ENCODE data around the gene NLRP14.

Gene NLRP14, protein sequence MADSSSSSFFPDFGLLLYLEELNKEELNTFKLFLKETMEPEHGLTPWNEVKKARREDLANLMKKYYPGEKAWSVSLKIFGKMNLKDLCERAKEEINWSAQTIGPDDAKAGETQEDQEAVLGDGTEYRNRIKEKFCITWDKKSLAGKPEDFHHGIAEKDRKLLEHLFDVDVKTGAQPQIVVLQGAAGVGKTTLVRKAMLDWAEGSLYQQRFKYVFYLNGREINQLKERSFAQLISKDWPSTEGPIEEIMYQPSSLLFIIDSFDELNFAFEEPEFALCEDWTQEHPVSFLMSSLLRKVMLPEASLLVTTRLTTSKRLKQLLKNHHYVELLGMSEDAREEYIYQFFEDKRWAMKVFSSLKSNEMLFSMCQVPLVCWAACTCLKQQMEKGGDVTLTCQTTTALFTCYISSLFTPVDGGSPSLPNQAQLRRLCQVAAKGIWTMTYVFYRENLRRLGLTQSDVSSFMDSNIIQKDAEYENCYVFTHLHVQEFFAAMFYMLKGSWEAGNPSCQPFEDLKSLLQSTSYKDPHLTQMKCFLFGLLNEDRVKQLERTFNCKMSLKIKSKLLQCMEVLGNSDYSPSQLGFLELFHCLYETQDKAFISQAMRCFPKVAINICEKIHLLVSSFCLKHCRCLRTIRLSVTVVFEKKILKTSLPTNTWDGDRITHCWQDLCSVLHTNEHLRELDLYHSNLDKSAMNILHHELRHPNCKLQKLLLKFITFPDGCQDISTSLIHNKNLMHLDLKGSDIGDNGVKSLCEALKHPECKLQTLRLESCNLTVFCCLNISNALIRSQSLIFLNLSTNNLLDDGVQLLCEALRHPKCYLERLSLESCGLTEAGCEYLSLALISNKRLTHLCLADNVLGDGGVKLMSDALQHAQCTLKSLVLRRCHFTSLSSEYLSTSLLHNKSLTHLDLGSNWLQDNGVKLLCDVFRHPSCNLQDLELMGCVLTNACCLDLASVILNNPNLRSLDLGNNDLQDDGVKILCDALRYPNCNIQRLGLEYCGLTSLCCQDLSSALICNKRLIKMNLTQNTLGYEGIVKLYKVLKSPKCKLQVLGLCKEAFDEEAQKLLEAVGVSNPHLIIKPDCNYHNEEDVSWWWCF

DNA sequence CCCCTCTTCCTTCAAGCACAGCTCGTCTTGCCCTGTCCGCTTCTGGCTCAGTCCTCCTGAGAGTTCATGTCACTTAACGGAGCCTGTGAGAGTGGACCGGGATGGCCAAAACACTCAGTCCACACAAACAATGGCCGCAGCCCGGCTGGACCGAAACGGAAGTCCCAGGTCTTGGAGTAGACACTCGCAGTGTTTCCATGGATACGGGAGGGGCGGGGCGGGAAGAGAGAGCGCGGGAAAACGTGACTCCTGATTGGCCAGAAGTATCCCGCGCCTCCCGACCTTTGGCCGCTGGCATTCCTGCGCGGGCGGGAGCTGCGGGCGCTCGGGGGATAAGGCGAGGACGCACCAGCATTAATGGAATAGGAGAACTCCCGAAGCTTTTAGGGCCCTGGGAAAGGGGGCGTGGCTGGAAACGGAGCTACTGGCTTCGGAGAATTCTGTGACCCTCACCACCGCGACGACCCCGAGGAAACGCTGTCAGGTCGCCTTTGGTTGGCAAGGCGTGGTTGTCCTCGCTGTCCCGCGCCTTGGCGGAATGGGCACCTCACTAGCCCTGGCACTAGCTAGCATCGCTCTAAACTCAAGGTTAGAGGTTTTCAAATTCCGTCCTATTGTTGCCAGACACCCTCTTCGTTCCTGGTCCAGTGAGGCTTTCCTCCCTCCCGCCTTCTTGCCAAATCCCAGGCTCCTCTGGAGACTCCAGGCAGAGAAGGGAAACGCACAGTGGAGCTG lies at the start of gene NLRP14, which contains the start of gene ZNF214:
Gene NLRP14, plus strand, starts transcription at position 297 of the 735 bp plus-strand sequence. CDS start 18,108 bp downstream, outside the sequence.
Gene ZNF214, minus strand, starts transcription at position 164 of the 735 bp plus-strand sequence. CDS start 17,511 bp downstream, outside the sequence.
- DNase-seq = no peak

DNA sequence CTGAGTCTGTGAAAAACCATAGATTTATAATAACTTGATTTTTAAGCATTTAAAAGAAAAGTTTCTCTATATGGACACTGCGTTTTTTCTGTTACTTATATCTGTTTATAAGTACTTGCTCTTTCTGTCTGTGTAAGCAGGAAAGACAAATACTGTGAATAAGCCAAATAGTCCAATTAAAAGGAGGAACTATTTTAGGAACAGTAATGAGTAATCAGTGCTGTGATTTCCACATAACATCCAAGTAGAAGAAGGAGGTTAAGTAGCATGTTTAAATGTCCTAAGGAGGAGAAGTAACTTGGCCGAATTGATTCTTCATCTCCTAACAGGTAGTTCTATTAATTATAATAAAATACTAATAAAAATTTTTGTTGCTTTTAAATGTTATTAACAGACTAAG lies 40.9 kb upstream of the NLRP14 start:
- DNase-seq = no peak

DNA sequence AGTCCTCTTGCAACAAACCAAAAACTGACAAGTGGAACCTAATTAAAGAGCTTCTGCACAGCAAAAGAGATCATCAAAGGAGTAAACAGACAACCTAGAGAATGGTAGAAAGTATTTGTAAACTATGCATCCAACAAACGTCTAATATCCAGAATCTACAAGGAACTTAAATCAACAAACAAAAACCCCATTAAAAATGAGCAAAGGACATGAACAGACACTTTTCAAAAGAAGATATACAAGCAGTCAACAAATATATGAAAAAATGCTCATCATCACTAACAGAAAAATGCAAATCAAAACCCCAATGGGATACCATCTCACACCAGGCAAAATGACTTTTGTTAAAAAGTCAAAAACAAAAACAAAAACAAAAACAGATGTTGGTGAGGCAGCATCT lies 33.8 kb upstream of the NLRP14 start:
- DNase-seq = no peak

GRCh38 chr11:6988506-6988905 lies 31.8 kb upstream of the NLRP14 start:
- no peak for DNase-seq

GRCh38 chr11:6991227-6991626 lies 29.1 kb upstream of the NLRP14 start:
- no peak for DNase-seq

DNA sequence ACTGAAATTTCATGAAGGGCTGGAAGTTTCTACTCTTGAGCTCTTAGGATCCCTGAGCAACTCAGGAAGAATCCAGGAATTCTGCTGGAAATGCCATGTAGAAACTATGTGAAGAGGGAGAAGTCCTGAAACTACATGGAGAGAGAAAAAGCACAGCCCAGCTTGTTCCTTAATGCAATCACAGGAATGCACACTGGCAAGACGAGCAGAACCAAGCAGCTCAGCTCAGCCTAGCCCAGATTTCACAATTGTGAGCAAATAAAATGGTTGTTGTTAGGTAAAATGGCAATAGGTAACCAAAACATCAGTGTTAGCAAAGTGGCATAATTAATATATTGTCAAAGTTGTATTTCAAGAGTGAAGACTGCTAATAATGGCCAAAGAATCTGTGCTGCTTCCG lies 28.3 kb upstream of the NLRP14 start:
- no peak for DNase-seq

DNA sequence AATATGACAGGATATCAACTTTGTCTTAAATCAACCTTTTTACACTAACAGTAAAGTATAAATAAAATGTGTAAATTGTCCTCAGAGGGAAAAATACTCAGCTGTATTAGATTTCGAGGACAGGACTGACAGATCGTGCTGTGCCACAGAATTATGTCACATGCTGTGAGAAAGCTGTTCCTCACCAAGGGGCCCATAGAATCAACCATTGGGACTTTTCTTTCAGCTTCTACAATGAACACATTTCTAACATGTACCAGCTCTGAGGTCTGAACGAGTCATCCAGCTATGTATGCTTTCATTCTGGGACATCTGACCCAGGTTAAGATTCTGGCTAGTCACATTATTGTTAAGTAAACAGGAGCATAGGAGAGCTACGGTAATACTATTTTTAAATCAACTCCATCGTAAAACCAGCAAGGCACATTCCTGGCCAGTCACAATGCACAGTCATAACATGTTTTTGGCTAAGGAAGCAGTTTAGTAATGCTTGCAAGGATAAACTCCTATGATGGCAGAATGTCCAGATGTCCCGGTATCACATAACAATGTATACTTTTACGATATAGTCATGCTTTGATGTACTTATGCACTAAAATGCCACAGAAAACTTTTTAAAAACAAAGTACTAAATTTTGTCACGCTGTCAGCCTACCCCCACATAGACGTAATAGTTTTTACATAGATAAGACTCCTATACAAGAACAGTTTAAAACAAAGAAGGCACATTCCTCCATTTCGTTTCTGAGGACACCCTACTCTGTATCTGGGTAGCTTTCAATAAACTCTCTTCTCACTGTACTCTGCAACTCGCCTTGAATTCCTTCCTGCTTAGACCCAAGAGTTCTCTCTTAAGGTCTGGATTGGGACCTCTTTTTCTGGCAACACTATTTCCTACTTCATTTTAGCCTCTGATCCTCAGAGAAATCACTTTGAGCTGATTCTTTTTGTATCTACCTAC lies 27.5 kb upstream of the NLRP14 start:
- DNase-seq = no peak

DNA sequence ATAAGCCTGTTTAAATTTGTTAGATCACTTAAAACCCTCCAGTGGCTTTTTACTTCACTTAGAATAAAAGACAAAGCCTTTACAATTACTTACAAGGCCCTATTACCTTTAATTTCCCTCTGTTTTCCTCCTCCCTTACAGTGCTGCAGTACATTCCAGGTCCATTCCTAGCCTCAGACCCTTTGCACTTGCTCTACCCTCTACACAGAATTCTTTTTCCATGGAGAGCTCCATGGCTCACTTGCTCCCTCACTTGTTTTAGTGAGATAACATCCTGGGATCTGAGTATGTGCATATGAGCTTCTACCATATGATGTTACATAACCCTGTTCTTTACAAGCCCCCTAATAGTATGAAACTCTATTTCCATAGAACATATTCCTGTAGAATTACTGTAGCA lies 24.6 kb upstream of the NLRP14 start:
- no peak for DNase-seq

- DNase-seq = no peak
These were observed 15.8 kb upstream of the NLRP14 start for GRCh38 chr11:7004482-7004881.

DNA sequence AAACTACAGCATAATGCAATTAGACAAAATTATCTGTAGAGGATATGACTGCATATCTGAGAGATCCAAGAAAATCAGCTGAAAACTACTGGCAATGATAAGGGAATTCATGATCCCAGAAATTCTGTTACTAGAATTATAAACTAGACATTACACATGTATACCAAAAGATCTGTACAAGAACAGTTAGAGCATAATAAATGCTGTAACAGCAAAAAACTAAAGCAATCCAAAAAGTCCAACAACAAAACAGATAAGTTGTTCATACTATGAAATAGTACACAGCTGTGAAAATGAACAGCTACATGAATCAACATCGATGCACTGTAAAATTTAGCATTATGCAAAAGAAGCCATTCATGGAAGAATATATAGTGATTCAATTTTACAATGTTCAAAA lies 6.2 kb upstream of the NLRP14 start:
- no peak for DNase-seq

DNA sequence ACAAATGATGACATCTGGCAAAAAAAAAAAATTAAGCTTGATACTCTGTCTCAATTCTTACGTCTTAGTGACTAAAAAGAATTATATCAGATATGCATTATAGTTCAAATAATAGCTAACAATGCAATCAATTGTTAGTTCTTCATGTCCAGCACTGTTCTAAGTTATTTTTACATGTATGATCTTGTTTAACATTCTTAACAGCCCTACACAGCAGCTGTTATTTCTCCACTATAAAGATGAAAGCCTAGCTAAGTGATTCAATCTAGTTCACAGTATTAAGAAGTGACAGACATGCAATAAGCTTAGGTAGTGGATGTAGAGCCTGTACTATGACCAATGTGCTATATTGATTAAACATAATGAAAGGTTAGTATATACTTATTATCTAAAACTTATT lies 4.3 kb upstream of the NLRP14 start:
- DNase-seq = no peak

- DNase-seq = no peak
These were observed 638 bp upstream of the NLRP14 start for GRCh38 chr11:7019500-7020182.

DNA sequence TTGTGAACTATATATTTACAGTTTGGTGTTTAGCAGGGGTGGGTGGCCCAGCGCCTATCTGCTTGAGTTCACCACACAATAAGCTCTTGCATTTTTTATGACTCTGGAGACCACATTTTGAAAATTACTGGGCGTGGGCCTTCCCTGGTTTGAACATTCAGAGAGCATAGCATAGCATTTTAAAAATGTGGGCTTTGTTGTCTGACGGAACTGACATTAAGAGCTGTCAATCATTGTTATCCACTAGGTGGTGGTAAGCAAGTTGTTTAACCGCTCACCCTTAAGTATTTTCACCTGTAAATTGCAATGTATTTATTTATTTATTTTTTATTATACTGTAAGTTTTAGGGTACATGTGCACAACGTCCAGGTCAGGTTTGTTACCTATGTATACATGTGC lies 1.0 kb downstream of the NLRP14 start:
- no peak for DNase-seq

DNA sequence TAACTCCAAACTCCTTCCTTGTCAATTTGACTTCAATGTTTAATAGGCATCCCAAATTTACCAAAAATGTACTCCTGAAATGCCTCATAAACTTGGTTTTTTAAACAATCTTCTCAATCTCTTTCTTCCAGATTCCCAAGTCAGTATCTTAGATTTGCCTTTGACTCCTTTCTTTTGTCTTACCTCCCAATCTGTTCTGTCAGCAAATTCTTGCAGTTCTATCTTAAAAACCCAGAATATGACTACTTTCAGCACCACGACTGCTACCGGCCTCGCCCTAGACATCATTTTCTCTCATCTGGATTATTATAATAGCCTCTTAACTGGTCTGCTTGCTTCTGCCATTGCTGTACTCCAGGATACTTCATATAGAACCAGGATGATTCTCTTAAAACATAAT lies 7.9 kb downstream of the NLRP14 start:
- DNase-seq = no peak

GRCh38 chr11:7030836-7031235 lies 10.6 kb downstream of the NLRP14 start:
- DNase-seq = no peak

- DNase-seq = peak; percentile 78
These were observed 11.2 kb downstream of the NLRP14 start for GRCh38 chr11:7031471-7031871.

- no peak for DNase-seq
These were observed 12.4 kb downstream of the NLRP14 start for GRCh38 chr11:7032692-7033091.

DNA sequence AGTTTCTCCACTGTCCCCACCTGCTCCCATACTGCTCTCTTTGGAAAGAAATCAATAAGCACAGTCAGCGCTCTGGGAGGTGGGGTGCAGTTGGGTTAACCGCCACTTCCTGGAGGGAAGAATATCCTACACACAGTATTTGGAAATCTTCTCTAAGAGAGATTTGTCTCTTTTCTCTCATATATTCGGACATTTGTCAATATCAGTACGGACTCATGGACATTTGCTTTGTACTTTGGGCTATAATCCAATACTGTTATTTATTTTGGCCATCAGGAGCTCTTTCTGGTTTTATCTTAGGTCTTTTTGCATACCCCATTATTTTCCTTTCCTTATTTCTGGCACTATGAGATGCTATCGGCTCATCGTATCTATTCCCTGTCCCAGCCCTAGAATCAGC lies 13.7 kb downstream of the NLRP14 start:
- no peak for DNase-seq

DNA sequence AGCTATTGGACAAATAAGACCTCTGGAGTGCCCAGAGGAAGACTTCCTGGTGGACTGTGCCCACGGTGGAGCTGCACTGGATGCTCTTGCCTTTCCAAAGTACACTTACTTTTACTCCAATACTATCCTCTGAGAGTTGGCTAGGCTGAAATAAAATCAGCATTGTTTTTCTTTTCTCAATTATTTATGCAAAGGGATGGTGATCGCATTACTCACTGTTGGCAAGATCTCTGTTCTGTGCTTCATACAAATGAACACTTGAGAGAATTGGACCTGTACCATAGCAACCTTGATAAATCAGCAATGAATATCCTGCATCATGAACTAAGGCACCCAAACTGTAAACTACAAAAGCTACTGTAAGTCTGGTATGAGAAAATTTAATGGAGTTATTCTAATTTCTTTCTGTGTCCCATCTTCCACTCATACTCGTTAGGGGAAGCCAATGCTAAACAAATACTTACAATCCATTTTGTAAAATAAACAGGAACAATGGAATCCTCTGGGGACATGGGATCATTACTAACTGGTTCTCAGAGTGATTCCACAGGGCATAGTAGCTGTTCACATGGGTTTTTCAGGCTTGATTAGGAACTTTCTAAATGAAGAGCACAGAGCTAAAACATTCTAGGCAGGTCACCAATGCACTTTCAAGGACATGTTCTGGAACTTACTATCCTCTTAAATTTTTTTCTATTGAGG lies 26.3 kb downstream of the NLRP14 start:
- DNase-seq = no peak

- no peak for DNase-seq
These were observed 29.9 kb downstream of the NLRP14 start for GRCh38 chr11:7050191-7050590.

All from RPMI8226 (cell line).